NCI-H82 (cell line): ENCODE data around the gene HS6ST1.

Source experiments
- DNase-seq: peaks from one replicate; lab custom pipeline; 2025; lab: John Stamatoyannopoulos, UW

HS6ST1 gene

DNA sequence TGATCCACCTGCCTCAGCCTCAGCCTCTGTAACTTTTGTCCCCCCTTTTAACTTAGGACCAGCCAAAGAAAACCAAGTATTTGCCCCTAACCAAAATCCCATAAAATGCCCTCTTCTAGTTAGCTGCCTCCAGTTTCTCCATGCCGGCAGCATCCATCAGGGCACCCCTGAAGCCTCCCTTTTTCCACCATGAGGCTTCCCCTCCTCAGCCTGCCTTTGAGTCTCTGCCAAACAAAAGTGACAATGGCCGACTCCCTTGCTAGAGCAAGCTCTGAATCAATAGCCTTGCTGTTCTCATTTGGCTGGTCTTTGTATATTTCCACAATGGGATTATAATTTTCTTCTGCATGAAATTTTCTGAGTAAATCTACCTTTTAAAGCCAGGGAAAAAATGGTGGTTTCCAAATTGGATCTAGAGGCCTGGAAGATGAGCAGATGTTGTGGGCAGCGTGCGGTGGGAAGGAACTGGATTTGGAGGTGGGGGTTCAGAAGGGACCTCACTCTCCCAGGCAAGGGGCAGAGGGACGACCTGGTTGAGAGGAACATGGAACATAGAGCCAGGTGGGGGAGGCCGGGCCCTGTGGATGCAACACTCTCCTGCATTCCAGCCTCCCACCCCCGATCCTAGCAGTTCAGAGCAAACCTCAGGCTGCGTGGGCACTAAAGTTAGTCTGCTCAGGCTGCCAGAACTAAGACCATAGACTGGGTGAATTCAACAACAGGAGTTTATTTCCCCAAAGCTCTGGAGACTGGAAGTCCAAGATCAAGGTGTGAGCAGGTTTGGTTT, 80.6 kb downstream of the HS6ST1 start:
- no peak for DNase-seq

DNA sequence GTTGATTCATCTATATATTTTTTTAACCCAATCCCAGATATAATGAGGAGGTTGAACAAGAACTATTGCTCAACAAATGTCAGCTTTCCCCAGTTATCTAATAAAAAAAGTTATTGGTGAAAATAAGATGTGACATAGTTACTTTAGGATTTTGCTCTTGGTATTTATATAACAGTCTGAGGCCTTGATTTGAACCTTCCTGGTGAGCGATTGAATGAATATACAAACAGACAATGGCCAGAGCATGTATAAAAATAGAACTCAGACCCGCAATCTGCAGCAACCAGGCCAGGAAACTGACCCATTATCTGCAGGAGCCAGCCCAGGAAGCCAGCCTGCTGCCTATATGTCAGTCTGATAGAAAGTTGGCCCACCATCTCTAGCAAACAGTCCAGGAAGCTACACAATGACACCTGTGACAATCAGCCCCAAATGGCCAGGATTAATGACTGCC, 81.6 kb downstream of the HS6ST1 start:
- DNase-seq, result no peak

DNA sequence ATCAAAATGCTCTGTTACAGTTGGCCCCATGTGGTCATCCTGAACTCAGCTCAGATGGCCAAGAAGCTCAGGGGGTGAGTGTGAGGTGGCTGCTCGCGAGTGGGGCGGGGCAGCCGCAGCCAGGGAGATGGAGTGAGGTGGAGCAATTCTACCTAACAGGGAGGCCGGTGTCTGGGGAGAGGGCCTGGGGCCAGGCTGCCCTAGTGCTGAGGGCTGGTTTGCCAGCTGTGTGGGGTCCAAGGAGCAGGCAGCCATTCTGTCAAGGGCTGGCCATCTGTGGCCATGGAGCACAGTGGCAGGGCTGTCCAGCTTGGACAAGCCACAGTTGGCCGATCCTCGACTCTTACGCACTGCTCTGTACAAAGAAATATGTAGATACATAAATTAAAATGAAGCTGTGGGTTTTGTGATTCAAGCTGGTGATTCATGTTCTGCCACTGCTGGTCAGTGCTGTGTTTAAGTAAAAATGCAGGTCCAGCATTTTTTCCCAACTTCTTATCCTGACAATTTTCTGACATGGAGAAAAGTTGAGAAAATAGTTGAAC, 82.1 kb downstream of the HS6ST1 start:
- DNase-seq, result no peak

DNA sequence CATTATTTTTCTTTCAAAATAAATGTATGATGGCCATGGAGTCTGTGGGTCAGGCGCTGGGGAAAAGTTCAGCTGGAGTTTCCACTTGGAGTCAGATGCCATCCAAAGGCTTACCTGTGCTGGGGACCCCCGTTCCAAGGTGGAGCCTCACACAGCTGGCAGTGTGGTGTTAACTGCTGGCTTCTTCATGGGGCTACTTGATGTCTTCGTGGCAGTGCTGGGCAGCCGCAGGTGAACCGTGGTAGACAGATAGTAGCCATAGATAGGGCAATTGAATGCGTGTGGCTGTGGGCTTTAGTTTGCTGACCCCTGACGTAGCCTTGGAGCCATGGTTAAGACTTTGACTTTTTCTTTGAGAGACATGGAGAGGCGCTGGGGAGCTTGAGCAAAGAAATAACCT, 83.1 kb downstream of the HS6ST1 start:
- DNase-seq, result no peak

DNA sequence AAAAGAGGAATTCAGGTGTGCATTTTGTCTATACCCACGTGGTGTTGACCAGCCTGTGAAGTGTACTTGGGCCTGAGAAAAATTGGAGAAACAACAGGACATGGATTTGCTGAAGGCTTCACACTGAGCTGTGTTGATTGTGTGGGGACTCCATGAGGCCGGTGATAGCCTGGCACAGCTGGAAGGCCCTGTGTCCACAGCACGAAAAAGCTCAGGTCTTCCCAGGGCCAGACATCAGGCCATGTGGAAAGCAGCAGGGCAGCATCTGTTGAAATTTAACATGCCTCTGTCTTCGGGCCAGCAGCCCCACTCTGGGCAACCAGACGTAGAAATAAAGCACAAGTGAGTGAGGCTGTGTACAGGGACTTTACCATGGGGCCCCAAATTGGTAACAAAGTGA, 84.1 kb downstream of the HS6ST1 start:
- DNase-seq, result no peak

DNA sequence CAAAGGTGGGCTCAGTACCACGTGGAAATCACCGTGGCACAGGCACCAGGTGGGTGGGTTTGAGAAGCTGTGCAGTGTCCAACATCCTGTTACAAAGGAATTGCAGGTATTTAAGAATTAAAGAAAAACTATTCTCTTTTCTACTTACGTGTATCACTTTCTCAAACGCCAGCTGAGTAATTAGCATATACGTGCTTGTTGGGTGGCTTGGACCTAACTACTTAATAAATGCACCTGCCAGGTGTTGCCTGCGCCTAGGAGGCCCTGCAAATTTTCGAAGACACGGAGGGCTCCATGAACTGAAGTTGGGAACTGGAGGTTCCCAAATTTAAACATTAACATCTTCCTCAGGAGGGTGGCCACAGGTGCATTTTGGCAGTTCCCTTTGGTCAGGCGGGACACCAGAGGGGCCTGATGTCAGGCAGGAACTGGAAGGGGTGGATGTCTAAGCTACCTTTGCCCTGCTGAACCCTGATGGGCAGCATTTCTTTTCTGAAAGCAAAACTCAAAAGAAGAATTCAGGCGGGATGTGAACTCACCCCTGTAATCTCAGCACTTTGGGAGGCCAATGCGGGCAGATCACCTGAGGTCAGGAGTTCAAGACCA, 84.8 kb downstream of the HS6ST1 start:
- DNase-seq, result no peak

DNA sequence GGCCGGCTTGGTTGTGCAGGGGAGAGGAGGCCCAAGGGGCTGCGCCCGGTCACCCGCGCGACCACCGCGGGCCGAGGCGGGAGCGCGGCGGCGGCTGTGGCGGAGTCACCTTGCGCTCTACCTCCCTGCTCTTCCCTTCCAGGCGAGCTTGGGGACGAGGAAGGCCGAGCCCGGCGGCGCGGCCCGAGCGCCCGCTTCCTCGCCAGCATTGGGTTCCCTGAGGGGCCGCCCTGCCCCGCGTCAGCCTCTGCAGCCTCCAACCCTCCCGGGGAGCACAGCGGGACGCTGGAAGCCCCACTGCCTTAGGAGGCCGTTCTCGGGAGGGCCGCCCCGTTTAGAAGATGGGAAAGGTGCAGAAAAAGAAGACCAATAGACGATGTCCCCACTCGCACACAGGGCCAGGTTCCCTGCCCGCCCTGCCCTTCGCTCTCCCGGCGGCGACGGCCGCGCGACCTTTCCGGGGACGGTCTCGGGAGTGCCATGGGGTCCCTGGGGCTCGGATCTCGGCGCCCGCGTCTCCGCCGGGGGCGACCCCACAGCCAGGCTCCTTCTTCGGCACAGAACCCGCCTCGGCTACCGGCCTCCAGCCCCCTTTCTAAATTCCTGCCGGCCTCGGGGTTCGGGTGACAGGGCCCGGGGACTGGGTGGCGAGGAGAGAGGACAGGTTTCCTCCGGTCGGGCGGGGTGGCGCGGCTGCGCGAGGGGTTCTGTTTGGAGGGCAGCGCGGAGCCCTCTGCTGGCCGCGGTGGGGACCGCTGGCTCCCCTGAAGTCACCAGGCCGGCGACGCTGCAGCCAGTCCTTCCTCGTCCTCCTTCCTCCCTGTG, 85.5 kb downstream of the HS6ST1 start:
- peak; percentile 91 for DNase-seq

DNA sequence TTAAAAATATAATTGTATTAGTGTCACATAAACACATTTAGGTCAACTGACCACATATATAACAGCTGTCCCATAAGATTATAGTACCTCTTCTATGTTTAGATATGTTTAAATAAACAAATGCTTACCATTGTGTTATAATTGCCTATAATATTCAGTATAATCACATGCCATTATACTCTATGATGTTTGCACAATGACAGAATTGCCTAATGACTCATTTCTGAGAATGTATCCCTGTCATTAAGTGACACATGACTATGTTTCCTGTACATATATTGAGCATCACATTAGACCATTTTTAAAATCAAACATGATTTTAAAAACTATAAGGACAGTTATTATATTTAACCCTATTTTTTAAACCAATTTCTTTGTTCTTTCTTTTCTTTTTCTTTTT, 89.8 kb downstream of the HS6ST1 start:
- no peak for DNase-seq

DNA sequence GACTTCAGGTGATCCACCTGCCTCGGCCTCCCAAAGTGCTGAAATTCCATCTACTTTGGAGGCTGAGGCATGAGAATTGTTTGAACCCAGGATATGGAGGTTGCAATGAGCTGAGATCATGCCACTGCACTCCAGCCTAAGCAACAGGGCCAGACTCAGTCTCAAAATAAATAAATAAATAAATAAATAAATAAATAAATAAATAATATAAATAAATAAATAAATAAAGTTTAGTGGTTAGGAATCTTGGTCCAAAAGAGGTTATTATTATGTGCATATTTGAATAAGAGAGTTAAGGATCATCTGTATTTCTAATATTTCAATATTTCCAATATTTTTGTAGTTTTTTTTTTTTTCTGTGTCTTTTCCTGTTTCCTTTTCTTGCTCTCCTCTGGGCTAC, 90.8 kb downstream of the HS6ST1 start:
- DNase-seq, result no peak

DNA sequence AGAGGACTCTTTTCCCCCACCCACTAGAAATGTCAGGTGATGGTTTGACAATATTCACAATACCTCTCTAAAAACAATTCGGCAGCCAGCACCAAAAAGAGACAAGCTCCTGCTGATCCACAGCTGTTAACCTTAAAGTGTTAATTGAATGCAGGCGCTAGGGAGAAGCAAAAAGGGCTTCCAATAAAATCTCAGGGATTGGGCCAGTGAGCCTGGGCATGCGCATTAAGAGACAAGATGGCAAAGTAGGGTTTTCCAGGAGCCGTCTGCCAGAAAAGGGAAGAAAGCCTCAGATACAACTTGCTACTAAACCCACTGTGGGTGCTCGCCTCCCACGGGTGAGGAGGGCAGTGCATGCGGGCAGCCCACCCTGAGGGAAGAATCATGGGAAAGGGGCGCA, 98.8 kb downstream of the HS6ST1 start:
- DNase-seq, result no peak

DNA sequence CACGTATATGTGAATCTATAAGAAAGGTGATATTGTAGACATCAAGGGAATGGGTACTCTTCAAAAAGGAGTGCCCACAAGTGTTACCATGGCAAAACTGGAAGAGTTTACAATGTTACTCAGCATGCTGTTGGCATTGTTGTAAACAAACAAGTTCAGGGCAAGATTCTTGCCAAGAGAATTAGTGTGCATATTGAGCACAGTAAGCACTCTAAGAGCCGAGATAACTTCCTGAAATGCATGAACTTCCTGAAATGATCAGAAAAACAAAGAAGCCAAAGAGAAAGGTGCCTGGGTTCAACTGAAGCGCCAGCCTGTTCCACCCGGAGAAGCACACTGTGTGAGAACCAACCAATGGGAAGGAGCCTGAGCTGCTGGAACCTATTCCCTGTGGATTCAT, 101.0 kb downstream of the HS6ST1 start:
- no peak for DNase-seq

DNA sequence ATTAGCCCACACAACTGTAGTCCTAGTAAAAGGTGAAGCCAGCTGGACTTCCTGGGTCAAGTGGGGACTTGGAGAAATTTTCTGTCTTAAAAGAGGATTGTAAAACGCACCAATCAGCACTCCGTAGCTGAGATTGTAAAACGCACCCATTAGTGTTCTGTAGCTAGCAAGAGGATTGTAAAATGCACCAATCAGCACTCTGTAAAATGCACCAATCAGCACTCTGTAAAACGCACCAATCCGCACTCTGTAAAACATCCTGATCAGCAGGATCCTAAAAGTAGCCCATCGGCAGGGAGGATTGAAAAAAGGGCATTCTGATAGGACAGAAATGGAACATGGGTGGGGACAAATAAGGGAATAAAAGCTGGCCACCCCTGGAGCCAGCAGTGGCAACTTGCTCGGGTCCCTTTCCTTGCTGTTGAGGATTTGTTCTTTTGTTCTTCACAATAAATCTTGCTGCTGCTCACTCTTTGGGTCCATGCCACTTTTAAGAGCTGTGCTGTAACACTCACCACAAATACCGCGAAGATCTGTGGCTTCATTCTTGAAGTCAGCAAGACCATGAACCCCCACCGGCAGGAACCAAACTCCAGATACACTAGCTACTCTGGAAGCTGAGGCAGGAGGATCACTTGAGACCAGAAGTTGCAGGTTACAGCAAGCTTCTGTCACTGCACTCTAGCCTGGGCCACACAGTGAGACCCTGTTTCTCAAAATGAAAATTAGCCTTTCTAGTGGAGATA, 102.6 kb downstream of the HS6ST1 start:
- no peak for DNase-seq
